B cell (primary cell): Measurements from ENCODE around the gene OR6B2. TPM values are rescaled to one million over a fixed set of nuclear protein-coding genes. Genes with fewer than 3 reads are reported as not detected.

Experiments
- ATAC-seq: fragments of 200-7000 bp; cut with Tn5 transposase; one replicate; pipeline ENCODE4 v1.10.0; 2021; ENCODE audit warnings: low read depth, mild to moderate bottlenecking, moderate number of reproducible peaks, moderate library complexity
- CTCF ChIA-PET: fragments of 350-600 bp; sonication (Branson Sonifier 250); formaldehyde crosslinking; loops from one replicate; lab custom pipeline; 2021; ENCODE audit warnings: antibody characterized with exemption, inconsistent platforms; lab: Charles Lee
- POLR2A ChIA-PET: fragments of 350-600 bp; sonication (Branson Sonifier 250); formaldehyde crosslinking; loops from one replicate; lab custom pipeline; 2021; ENCODE audit warnings: antibody characterized with exemption; lab: Charles Lee
- DNase-seq: peaks from one replicate; pipeline ENCODE4 v3.0.0; 2013
- H2AFZ ChIP-seq: 2 replicates; pipeline ENCODE4 v1.6.1; 2012; ENCODE audit warnings: mild to moderate bottlenecking, low read depth, low read length; ENCODE audit not compliant: insufficient read depth, poor library complexity, severe bottlenecking
- H3K27ac ChIP-seq, 2 donors: 1 replicate in 1 of 2; 2 replicates in 1 of 2; pipeline ENCODE4 v1.5.1; 2012 to 2013; ENCODE audit warnings: low read length in 2 of 2, mild to moderate bottlenecking in 2 of 2, moderate library complexity in 1 of 2
- H3K27me3 ChIP-seq, 4 experiments: fragments of 200-600 bp in 1 of 4; sonication (generic) in 1 of 4; replicated peaks in 1 of 4; 1 replicate in 2 of 4; 2 replicates in 2 of 4; pipeline versions ENCODE4 v1.6.1 to v1.7.0; 2013 to 2016; ENCODE audit warnings: low read length in 3 of 4, mild to moderate bottlenecking in 2 of 4, mixed read lengths in 1 of 4, moderate library complexity in 1 of 4; ENCODE audit not compliant: insufficient read depth in 4 of 4, control insufficient read depth in 3 of 4; ENCODE audit errors: control extremely low read depth in 1 of 4
- H3K36me3 ChIP-seq, 2 experiments: replicated peaks in 1 of 2; 1 replicate in 1 of 2; 2 replicates in 1 of 2; pipeline versions ENCODE4 v1.6.1 to v1.7.1; 2013; ENCODE audit warnings: low read length in 1 of 2; ENCODE audit not compliant: insufficient read depth in 2 of 2, control insufficient read depth in 1 of 2; ENCODE audit errors: control extremely low read depth in 1 of 2, extremely low read depth in 1 of 2
- H3K4me1 ChIP-seq, 2 donors: fragments of 200-600 bp in 1 of 2; sonication (generic) in 1 of 2; 1 replicate in 1 of 2; 2 replicates in 1 of 2; pipeline versions ENCODE4 v1.5.1 to v1.6.1; 2013 to 2017; ENCODE audit warnings: low read length in 2 of 2; ENCODE audit not compliant: control insufficient read depth in 2 of 2, insufficient read depth in 2 of 2
- H3K4me2 ChIP-seq: replicated peaks from 2 replicates; pipeline ENCODE3; 2012; ENCODE audit warnings: mild to moderate bottlenecking, low read depth, low read length; ENCODE audit not compliant: poor library complexity, severe bottlenecking
- H3K4me3 ChIP-seq, 5 experiments: fragments of 200-600 bp in 1 of 5; sonication (generic) in 1 of 5; 1 replicate in 3 of 5; 2 replicates in 2 of 5; pipeline versions ENCODE4 v1.5.1 to v1.7.0; 2011 to 2016; ENCODE audit warnings: low read length in 4 of 5, mild to moderate bottlenecking in 4 of 5, low read depth in 2 of 5, control low read depth in 1 of 5, moderate library complexity in 1 of 5; ENCODE audit not compliant: insufficient read depth in 1 of 5; ENCODE audit errors: control extremely low read depth in 1 of 5, extremely low read depth in 1 of 5
- H3K79me2 ChIP-seq: fragments of 200-600 bp; sonication (generic); one replicate; pipeline ENCODE4 v1.6.0; 2016; ENCODE audit warnings: low read length; ENCODE audit not compliant: control insufficient read depth, insufficient read depth
- H3K9ac ChIP-seq: fragments of 200-600 bp; sonication (generic); 2 replicates; pipeline ENCODE4 v1.6.1; 2017; ENCODE audit warnings: mild to moderate bottlenecking, low read length, moderate library complexity
- H3K9me3 ChIP-seq, 3 donors: one replicate each; pipeline versions ENCODE4 v1.6.1 to v1.7.1; 2013; ENCODE audit warnings: low read length in 2 of 3; ENCODE audit not compliant: control insufficient read depth in 2 of 3, insufficient read depth in 1 of 3; ENCODE audit errors: control extremely low read depth in 1 of 3
- H4K20me1 ChIP-seq: 2 replicates; pipeline ENCODE4 v1.6.0; 2012; ENCODE audit warnings: mild to moderate bottlenecking, low read length; ENCODE audit not compliant: insufficient read depth, control insufficient read depth, poor library complexity, severe bottlenecking
- H3K27ac Mint-ChIP-seq: one replicate; pipeline ENCODE4 v1.8.0; 2021; ENCODE audit warnings: mixed read lengths
- H3K27me3 Mint-ChIP-seq: one replicate; pipeline ENCODE4 v1.8.0; 2021; ENCODE audit warnings: mixed read lengths
- H3K4me1 Mint-ChIP-seq: one replicate; pipeline ENCODE4 v1.8.0; 2021; ENCODE audit warnings: mixed read lengths
- H3K4me3 Mint-ChIP-seq: one replicate; pipeline ENCODE4 v1.8.0; 2021; ENCODE audit warnings: mixed read lengths
- H3K9me3 Mint-ChIP-seq: one replicate; pipeline ENCODE4 v1.8.0; 2022; ENCODE audit warnings: mixed read lengths; ENCODE audit not compliant: insufficient read depth
- CTCF ChIP-seq: fragments of 200-600 bp; IDR thresholded peaks from one replicate; pipeline ENCODE4 v1.8.0; 2022; ENCODE audit warnings: antibody characterized with exemption, mild to moderate bottlenecking
- EZH2 ChIP-seq: IDR thresholded peaks from 2 replicates; pipeline ENCODE4 v1.6.1; 2012; ENCODE audit warnings: borderline replicate concordance, low read depth, mild to moderate bottlenecking, moderate library complexity, low read length; ENCODE audit not compliant: insufficient read depth, poor library complexity, severe bottlenecking
- WGBS: methylation state at CpG from one replicate; pipeline ENCODE4 v1.1.5; 2013; ENCODE audit warnings: missing lambda C conversion rate; ENCODE audit not compliant: insufficient coverage; 5-methylcytosine and 5-hydroxymethylcytosine counted together
- intact Hi-C: fragments of 100-400 bp; cut with micrococcal nuclease; formaldehyde crosslinking; loops from one replicate; pipeline ENCODE4 v1.10.0; 2022
- polyA plus RNA-seq: library from polyadenylated mRNA; depleted of rRNA; stranded (reverse); fragments of >200 nt; gene quantifications from 2 replicates; pipeline ENCODE4 v1.2.3, GENCODE V29; 2012
- total RNA-seq, 2 donors: library from RNA; stranded (reverse); fragments of 120-200 nt in 1 of 2; gene quantifications; 1 replicate in 1 of 2; 2 replicates in 1 of 2; pipeline versions ENCODE4 v1.2.3 to v1.2.4, GENCODE V29; 2013 to 2022

OR6B2 gene
- total and polyA plus RNA-seq, 2 donors (not counting 1 experiment from before 2014, with no cell fraction given) = not detected

- Histone ChIP-seq H3K27ac (no peak overlapping the region), H3K4me1 (no peaks in the 10 kb centered on the region), H3K9ac (no peak overlapping the region), H4K20me1 (no peaks in the 10 kb centered on the region), H3K4me3 (no peak overlapping the region), H3K79me2 (no peaks in the 10 kb centered on the region), H3K36me3 (no peaks in the 10 kb centered on the region), H3K27me3 (peaks cover 0 to 6% (median 0%) of the 10 kb centered on the region in 4 experiments), H3K4me2 (no peak overlapping the region), H2AFZ (no peak overlapping the region), H3K9me3 (no peaks in the 10 kb centered on the region)
- ATAC-seq (no peak), DNase-seq (no peak)
- Mint-ChIP-seq H3K27me3 (peaks cover 33% of the 10 kb centered on the region), H3K4me3 (no peak overlapping the region), H3K9me3 (no peaks in the 10 kb centered on the region), H3K27ac (no peak overlapping the region), H3K4me1 (no peaks in the 10 kb centered on the region)
- TF ChIP-seq CTCF (no peak), EZH2 (no peak)
- POLR2A ChIA-PET = no interaction called here
- intact Hi-C loops = no loop called here
- WGBS = 92% methylated on average over 11 of the region's 11 CpGs
- CTCF ChIA-PET = interaction anchor here (1.1 to 1.2 kb wide), 2 partner anchors 10 to 87 kb away, joined by 3 to 7 read pairs; no protein-coding TSS in a partner anchor
Measured at GRCh38 chr2:240056678-240057077, 26.4 kb upstream of the OR6B2 start.

DNA sequence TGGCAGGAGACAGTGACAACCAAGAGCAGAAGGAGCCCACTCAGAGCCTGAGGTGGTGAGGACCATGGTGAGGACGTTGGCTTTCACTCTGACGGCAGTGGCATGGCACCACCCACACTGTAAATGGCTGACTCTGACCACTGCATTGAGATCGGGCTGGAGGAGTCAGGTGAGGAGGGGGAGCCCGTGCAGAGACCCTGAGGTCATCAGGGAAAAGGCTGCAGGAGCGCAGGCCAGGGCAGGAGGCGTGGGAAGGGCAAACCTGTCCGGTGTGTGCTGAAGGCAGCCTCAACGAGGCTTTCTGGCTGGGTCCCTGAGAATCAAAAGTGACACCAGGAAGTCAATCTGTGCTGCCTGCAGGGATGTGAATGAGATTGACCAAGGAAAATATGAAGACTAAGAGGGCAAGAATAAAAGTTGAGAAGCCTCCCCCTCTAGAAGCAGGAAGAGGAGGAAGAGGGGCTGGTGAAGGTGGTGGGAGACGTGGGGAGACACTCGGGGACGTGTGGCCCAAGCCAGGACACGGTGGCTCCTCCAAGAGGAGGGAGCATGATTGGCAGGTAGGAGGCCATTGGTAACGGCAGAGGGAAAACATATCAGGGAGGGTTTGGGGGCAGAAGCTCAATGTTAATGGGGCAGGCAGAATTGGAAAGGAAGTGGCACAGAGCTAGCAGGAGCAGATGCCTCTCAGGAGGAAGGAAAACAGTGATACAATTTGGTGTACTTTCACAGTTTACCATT lies 25.1 kb upstream of the OR6B2 start:
- no peak overlapping the region for H3K4me2 ChIP-seq
- no peaks in the 10 kb centered on the region for H4K20me1 ChIP-seq
- H3K9ac ChIP-seq = no peak overlapping the region
- no peaks in the 10 kb centered on the region for H3K4me1 Mint-ChIP-seq
- ChIA-PET POLR2A (no interaction called here), CTCF (interaction anchor here (1.1 kb wide), 1 partner anchor 12 kb away, joined by 3 read pairs; no protein-coding TSS in a partner anchor)
- H3K4me3 ChIP-seq = no peak overlapping the region
- H3K79me2 ChIP-seq = no peaks in the 10 kb centered on the region
- 60% methylated on average over 13 of the region's 13 CpGs for WGBS
- H3K9me3 ChIP-seq = no peaks in the 10 kb centered on the region
- peaks cover 0 to 6% (median 0%) of the 10 kb centered on the region in 4 experiments for H3K27me3 ChIP-seq
- H3K4me3 Mint-ChIP-seq = no peak overlapping the region
- peaks cover 27% of the 10 kb centered on the region for H3K27me3 Mint-ChIP-seq
- no peaks in the 10 kb centered on the region for H3K4me1 ChIP-seq
- no peak overlapping the region for H3K27ac ChIP-seq
- ATAC-seq = no peak
- intact Hi-C loops = no loop called here
- no peaks in the 10 kb centered on the region for H3K36me3 ChIP-seq
- no peak overlapping the region for H3K27ac Mint-ChIP-seq
- TF ChIP-seq EZH2 (no peak), CTCF (no peak)
- H2AFZ ChIP-seq = no peak overlapping the region
- no peaks in the 10 kb centered on the region for H3K9me3 Mint-ChIP-seq
- DNase-seq = no peak
